ENCODE measurements around the gene UGDH. TPM values are rescaled to one million over a fixed set of nuclear protein-coding genes. Genes with fewer than 3 reads are reported as not detected.
A peak's percentile ranks its signal among the peaks of the same experiment; 100 is the strongest.

Gene UGDH
- total RNA-seq, 2 experiments from 2014 or later = 28.7 to 32.9 TPM

- no peak for DNase-seq
- Mint-ChIP-seq H3K4me3 (peak overlapping the region; percentile 93), H3K4me1 (ENCODE audit: low read depth) (peaks cover 56% of the 10 kb centered on the region), H3K36me3 (peaks cover 72% of the 10 kb centered on the region), H3K9me3 (peaks cover 1% of the 10 kb centered on the region), H3K27me3 (peaks cover 1% of the 10 kb centered on the region), H3K27ac (peak overlapping the region; percentile 97)
- POLR2A ChIA-PET = interaction anchor here (0.9 to 4.4 kb wide), 6 partner anchors 10 to 182 kb away, joined by 3 to 17 read pairs (median 6); partner anchors contain the start of genes RFC1 and SMIM14
- CTCF ChIA-PET = interaction anchor here (4.2 kb wide), 1 partner anchor 12 kb away, joined by 27 read pairs; no protein-coding TSS in a partner anchor
- intact Hi-C loops (cut with micrococcal nuclease) = loop anchor here (5.0 kb wide), 2 partner anchors 570 to 745 kb away; no protein-coding TSS in a partner anchor
Measured at GRCh38 chr4:39456946-39457763, 70.1 kb downstream of the UGDH start.

- peak overlapping the region; percentile 33 for H3K27ac Mint-ChIP-seq
- ChIA-PET CTCF (interaction anchor here (1.0 to 4.2 kb wide), 2 partner anchors 14 to 102 kb away, joined by 3 to 27 read pairs; no protein-coding TSS in a partner anchor), POLR2A (interaction anchor here (4.4 kb wide), 1 partner anchor 8 kb away, joined by 17 read pairs; no protein-coding TSS in a partner anchor)
- peak overlapping the region; percentile 50 for H3K4me3 Mint-ChIP-seq
- intact Hi-C loops (cut with micrococcal nuclease) = loop anchor here (5.0 kb wide), 2 partner anchors 568 to 747 kb away; no protein-coding TSS in a partner anchor
- H3K27me3 Mint-ChIP-seq = peaks cover 1% of the 10 kb centered on the region
- H3K4me1 Mint-ChIP-seq (ENCODE audit: low read depth) = peaks cover 55% of the 10 kb centered on the region
- H3K36me3 Mint-ChIP-seq = peaks cover 78% of the 10 kb centered on the region
- H3K9me3 Mint-ChIP-seq = peaks cover 1% of the 10 kb centered on the region
- DNase-seq = no peak
Measured at GRCh38 chr4:39455486-39455885, 71.8 kb downstream of the UGDH start.

- no peak overlapping the region for H3K27ac Mint-ChIP-seq
- H3K9me3 Mint-ChIP-seq = peaks cover under 1% of the 10 kb centered on the region
- no peak overlapping the region for H3K4me3 Mint-ChIP-seq
Measured at GRCh38 chr4:39453738-39454137, 73.5 kb downstream of the UGDH start.

GRCh38 chr4:39452860-39453587 lies 74.2 kb downstream of the UGDH start:
- Mint-ChIP-seq H3K4me3 (no peak overlapping the region), H3K27ac (no peak overlapping the region), H3K27me3 (no peaks in the 10 kb centered on the region), H3K9me3 (no peaks in the 10 kb centered on the region), H3K36me3 (peaks cover 76% of the 10 kb centered on the region), H3K4me1 (ENCODE audit: low read depth) (peaks cover 55% of the 10 kb centered on the region)
- DNase-seq = no peak
- ChIA-PET POLR2A (interaction anchor here (0.5 to 1.2 kb wide), 4 partner anchors 10 to 100 kb away, joined by 3 to 5 read pairs (median 4); no protein-coding TSS in a partner anchor), CTCF (interaction anchor here (0.6 kb wide), 1 partner anchor 97 kb away, joined by 3 read pairs; no protein-coding TSS in a partner anchor)
- intact Hi-C loops (cut with micrococcal nuclease) = no loop called here

More at GRCh38 chr4:39453738-39454137, 73.5 kb downstream of the UGDH start:
- H3K27me3 Mint-ChIP-seq = peaks cover under 1% of the 10 kb centered on the region
- peaks cover 83% of the 10 kb centered on the region for H3K36me3 Mint-ChIP-seq
- ChIA-PET CTCF (interaction anchor here (0.6 to 1.2 kb wide), 2 partner anchors 15 to 98 kb away, joined by 3 to 5 read pairs; no protein-coding TSS in a partner anchor), POLR2A (interaction anchor here (0.6 to 1.1 kb wide), 3 partner anchors 11 to 100 kb away, joined by 3 to 5 read pairs (median 4); no protein-coding TSS in a partner anchor)
- no peak for DNase-seq
- peaks cover 53% of the 10 kb centered on the region for H3K4me1 Mint-ChIP-seq (ENCODE audit: low read depth)
- intact Hi-C loops (cut with micrococcal nuclease) = no loop called here

DNA sequence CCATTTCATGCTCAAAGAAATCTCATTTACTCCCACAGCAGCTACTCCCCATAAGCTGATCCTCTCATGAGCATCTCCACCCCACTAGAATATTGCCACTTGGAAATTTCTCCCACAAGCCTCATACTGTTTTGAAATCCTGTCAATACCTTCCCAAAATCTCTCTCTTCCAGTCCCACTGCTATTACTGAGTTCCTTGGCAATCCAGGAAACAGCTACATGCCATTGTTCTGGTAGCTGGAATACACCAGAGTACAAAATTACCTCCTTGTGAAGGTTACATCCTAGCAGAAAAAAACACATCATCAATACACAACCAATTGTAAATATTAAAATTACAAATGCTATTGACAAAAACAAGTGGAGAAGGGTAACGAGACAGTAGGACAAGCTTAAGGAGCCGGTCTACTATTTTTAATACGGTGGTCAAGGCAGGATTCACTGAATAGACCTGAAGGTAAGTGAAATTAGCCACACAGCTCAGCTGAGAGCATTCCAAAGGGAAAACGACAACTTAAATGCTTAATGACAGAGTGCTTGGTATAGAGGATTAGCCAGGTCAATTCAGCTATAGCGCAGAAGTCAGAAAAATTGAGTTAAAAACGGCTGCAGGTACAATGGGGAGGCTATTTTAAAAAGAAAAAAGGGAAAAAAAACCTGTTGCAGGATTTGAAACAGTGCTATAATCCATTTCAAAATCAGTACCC lies 74.9 kb downstream of the UGDH start:
- H3K4me1 Mint-ChIP-seq (ENCODE audit: low read depth) = peaks cover 57% of the 10 kb centered on the region
- CTCF ChIA-PET = no interaction called here
- POLR2A ChIA-PET = interaction anchor here (0.5 to 1.2 kb wide), 3 partner anchors 88 to 320 kb away, joined by 3 to 5 read pairs (median 3); no protein-coding TSS in a partner anchor

DNA sequence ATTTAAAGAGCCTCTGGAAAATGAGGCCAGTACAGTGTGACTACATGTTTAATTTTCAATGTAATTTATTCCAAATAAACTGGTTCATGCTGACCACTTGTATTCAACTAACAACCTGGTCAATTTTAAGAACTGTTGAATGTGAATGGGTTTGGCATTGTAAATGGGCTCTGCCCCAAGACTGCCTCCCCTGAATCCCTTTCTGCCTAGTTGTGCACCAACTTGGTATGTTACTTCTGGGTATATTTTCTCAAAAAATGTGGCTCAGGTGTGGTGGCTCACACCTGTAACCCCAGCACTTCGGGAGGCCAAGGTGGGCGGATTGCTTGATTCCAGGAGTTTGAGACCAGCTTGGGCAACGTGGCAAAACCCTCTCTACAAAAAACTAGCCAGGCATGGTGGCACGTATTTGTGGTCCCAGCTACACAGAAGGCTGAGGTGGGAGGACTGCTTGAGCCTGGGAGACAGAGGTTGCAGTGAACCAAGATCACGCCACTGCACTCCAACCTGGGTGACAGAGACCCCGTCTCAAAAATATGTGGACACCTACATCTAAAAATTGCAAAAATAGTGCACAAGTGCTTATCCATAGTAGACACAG lies 75.7 kb downstream of the UGDH start:
- CTCF ChIA-PET = interaction anchor here (0.6 kb wide), 2 partner anchors 8 to 223 kb away, joined by 3 to 4 read pairs; partner anchors contain the start of gene LIAS
- POLR2A ChIA-PET = interaction anchor here (0.7 to 1.2 kb wide), 2 partner anchors 87 to 98 kb away, joined by 3 to 5 read pairs; no protein-coding TSS in a partner anchor
- Mint-ChIP-seq H3K4me1 (ENCODE audit: low read depth) (peaks cover 52% of the 10 kb centered on the region), H3K4me3 (no peak overlapping the region), H3K27ac (no peak overlapping the region), H3K36me3 (peaks cover 64% of the 10 kb centered on the region), H3K27me3 (no peaks in the 10 kb centered on the region), H3K9me3 (no peaks in the 10 kb centered on the region)
- DNase-seq = no peak
- intact Hi-C loops (cut with micrococcal nuclease) = no loop called here

More for the DNA sequence above, 74.9 kb downstream of the UGDH start:
- Mint-ChIP-seq H3K4me3 (no peak overlapping the region), H3K27me3 (no peaks in the 10 kb centered on the region), H3K36me3 (peaks cover 72% of the 10 kb centered on the region), H3K9me3 (no peaks in the 10 kb centered on the region), H3K27ac (no peak overlapping the region)
- intact Hi-C loops (cut with micrococcal nuclease) = no loop called here
- DNase-seq = no peak

DNA sequence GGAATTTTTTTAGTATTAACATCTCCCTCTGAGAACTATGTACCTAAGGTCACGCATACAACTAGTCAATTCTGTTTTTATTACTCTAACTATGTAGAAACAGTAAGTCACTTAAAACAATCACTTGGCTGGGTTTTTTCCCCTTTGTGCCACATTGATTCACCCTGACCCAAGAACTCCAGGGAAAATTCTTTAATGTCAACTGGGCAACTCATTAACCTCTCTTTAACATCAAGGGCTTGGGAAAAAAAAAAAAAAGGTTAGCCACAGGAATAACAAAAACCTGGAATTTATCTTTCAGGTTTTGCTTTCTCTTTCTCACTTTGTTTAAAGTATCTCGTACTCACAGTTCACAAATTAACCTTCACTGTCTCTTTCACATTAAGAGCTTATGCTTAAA lies 76.6 kb downstream of the UGDH start:
- Mint-ChIP-seq H3K4me1 (ENCODE audit: low read depth) (peaks cover 46% of the 10 kb centered on the region), H3K27ac (no peak overlapping the region), H3K4me3 (no peak overlapping the region), H3K9me3 (no peaks in the 10 kb centered on the region), H3K27me3 (no peaks in the 10 kb centered on the region), H3K36me3 (peaks cover 56% of the 10 kb centered on the region)
- no peak for DNase-seq
- intact Hi-C loops (cut with micrococcal nuclease) = no loop called here
- ChIA-PET CTCF (interaction anchor here (0.6 kb wide), 2 partner anchors 8 to 222 kb away, joined by 3 to 4 read pairs; partner anchors contain the start of gene LIAS), POLR2A (interaction anchor here (0.7 to 1.5 kb wide), 3 partner anchors 18 to 98 kb away, joined by 3 to 4 read pairs (median 3); no protein-coding TSS in a partner anchor)

Other genes starting within 250 kb of the UGDH start
- 10 to 100 TPM; 86.7 to 89.4 TPM for gene RFC1, start 161.1 kb downstream of the UGDH start, total RNA-seq
- not detected for gene KLB, start 120.5 kb downstream of the UGDH start, total RNA-seq
- 1,000 to 10,000 TPM; 2,178 to 2,222 TPM for gene RPL9, start 68.5 kb downstream of the UGDH start, total RNA-seq
- 10 to 100 TPM; 23.2 to 23.7 TPM for gene LIAS, start 68.4 kb downstream of the UGDH start, total RNA-seq
- gene SMIM14, start 111.4 kb upstream of the UGDH start, total RNA-seq = 1 to 10 TPM; 4.9 to 5.6 TPM
- gene UBE2K, start 170.7 kb upstream of the UGDH start, total RNA-seq = 10 to 100 TPM; 81.4 to 83.5 TPM